Stimulated activated CD8-positive, alpha-beta memory T cell treated with anti-CD3 and anti-CD28 coated beads, Interleukin-7, amount 100 ng/mL, for 4 hours (primary cell): Measurements from ENCODE around the gene ENAM.
"Not testable (repeated sequence)": the region's sequence is repeated elsewhere in the genome, so short reads cannot be mapped to it uniquely, and the experiment has no call there.

ENCODE experiments used
- DNase-seq, 2 donors: peaks; one replicate each; pipeline ENCODE4 v3.0.0-alpha.2; 2020; ENCODE audit warnings: low read depth in 2 of 2

Gene ENAM

GRCh38 chr4:70624226-70624793 lies 4.2 kb upstream of the ENAM start:
- DNase-seq, result no peak

GRCh38 chr4:70627620-70628019 lies 924 bp upstream of the ENAM start:
- DNase-seq, result no peak

DNA sequence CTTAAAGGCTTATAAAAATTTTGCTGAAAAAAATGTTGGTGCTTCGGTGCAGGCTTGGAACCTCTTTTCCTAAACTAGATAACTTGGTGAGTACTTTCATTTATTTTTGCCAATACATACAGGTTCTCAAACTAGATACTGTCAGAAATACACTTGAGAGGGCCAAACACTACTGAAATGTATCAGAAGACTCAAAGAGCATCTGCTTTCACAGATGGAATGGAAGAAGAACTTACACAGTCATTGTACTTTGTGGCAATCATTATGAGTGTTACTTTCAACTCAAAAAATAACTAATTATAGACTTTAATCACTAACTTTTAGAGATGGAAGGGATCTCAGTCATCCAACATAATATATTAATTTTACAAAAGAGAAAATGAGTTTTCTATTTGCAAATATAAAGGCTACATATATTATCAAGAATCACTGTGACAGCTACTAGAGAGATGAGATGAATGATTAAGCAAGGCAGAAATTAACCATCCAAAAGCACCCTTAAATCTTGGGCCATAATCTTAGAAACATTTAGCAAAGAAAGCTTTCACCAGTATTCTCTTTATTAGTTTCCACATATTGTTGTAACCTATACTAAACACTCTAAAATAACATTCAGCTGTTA lies 1.0 kb downstream of the ENAM start:
- no peak for DNase-seq

GRCh38 chr4:70630162-70630561 lies 1.6 kb downstream of the ENAM start:
- no peak for DNase-seq

DNA sequence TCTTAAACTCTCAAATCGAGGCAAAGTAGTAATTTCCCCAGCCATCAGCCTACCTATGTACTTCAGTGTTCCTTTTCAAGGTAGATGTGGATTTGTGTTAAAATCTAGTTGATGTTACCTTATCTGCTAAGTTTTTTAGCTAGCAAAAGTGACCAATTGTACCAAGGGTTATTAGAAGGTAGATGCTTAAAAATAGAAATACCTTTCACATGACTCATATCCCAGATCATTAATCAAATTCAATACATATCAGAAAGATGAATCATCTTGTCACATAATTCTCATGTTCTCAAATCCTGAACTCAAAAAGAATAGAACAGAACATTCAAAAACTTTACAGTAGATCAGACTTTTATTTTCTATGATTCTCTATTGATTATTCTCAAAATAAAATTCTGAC lies 3.5 kb downstream of the ENAM start:
- DNase-seq, result no peak

- DNase-seq, result no peak
Observed at GRCh38 chr4:70634482-70634881, 5.9 kb downstream of the ENAM start.

DNA sequence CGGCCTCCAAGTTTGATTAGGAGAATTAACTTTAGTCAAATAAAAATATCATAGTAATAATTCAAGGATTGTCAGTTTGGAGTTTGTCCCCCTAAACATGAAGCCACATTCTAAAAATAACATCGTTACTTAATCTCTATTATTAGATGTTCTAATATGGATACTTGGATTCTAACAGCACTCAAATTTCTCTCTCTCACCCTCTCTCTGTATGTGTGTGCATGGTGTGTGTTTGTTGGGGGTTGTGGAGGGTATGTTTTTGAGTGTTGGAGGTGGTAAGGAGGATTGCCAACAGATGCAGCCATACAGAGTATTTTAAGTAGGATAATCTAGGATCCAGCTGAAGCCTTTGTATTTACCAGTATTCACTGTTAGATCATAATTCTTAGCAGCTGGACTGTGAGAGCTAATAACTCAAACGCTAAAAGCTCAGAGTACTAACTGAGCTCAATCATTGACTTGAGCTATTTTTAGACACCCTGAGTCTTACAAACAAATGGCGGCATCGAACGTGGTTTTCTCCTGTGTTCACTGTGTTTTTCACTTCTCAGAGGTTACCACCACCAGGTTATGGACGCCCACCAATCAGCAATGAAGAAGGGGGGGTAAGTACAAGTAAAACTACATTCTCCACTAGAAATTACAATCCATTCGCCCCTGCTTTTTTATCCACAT lies 8.8 kb downstream of the ENAM start:
- DNase-seq, result no peak

DNA sequence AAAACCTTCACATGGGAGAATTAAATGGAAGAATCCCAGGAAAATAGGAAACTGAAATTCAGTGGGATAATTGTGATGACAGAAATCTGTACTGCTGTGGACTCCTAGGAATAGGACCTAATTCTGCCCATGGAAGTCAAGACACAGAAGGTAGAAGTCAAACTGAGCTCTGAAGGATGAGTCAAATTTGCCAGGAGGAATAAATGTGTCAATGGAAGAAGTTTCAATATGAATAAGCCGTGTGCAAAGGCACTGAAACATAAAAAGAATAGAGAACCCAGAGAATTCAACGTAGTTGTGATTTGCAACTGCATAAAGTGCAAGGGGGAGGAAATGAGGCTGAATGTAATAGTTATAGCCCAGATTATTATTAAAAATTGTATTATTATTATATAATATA lies 11.6 kb downstream of the ENAM start:
- DNase-seq, result no peak

DNA sequence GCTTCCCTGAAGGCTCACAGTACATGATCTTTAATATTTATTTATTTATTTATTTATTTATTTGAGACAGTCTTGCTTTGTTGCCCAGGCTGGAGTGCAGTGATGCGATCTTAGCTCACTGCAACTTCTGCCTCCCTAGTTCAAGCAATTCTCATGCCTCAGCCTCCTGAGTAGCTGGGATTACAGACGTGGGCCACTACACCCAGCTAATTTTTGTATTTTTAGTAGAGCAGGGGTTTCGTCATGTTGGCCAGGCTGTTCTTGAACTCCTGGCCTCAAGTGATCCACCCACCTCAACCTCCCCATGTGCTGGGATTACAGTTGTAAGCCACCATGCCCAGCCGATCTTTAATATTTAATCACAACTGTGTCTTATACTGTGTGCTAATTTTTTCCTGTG lies 22.2 kb downstream of the ENAM start:
- DNase-seq, result not testable (repeated sequence)

- no peak for DNase-seq
Observed at GRCh38 chr4:70651864-70652506, 23.4 kb downstream of the ENAM start.

GRCh38 chr4:70654605-70655011 lies 26.1 kb downstream of the ENAM start:
- DNase-seq, result no peak

GRCh38 chr4:70657326-70657725 lies 28.8 kb downstream of the ENAM start:
- DNase-seq, result no peak

DNA sequence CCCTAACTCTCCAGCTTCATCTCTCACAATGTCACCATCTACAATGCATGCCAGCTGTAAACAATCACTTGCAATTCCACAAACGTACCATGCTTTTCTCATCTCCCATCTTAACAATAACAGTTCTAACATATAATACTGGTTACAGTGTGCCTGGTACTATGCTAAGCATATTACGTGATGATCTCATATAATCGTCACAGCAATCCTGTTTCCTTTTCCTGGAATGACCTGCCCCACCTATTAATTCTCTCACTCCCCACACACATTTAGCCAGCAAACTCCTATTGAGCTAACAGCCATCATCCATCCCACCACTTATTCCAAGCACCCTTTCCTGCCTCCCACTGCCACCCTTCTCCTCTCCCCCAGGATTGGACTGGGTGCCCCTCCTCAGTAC lies 29.9 kb downstream of the ENAM start:
- DNase-seq, result no peak

GRCh38 chr4:70660106-70660505 lies 31.6 kb downstream of the ENAM start:
- no peak for DNase-seq

DNA sequence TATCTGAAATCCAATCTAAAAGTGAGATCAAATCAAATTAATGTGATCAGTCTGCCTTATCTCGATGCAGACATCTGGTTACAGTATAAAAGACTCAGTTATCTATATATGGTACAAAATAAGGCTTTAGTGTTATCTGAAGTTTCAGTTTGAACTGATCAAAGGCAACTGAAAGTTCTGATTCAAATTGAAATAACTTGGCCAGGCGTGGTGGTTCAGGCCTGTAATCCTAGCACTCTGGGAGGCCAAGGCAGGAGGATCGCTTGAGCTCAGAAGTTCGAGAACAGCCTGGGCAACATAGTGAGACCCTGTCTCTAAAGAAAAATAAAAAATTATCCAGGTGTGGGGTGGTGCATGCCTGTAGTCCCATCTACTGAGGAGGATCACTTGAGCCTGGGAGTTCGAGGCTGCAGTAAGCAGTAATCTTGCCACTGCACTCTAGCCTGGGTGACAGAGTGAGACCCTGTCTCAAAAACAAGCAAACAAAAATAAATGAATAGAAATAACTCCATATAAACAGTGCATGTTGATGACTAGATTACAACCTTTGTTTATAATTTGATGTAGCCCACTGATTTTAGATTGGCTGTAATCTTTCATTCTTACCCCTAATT lies 32.9 kb downstream of the ENAM start:
- not testable (repeated sequence) for DNase-seq

- DNase-seq, result no peak
Observed at GRCh38 chr4:70666369-70666768, 37.8 kb downstream of the ENAM start, which contains the start of gene JCHAIN. TSS of gene JCHAIN (minus strand) at chr4:70666508. CDS start at chr4:70666490, 18 bp downstream.

- no peak for DNase-seq
Observed at GRCh38 chr4:70667740-70668535, 39.4 kb downstream of the ENAM start.

- no peak for DNase-seq
Observed at GRCh38 chr4:70670332-70671014, 41.9 kb downstream of the ENAM start.

DNA sequence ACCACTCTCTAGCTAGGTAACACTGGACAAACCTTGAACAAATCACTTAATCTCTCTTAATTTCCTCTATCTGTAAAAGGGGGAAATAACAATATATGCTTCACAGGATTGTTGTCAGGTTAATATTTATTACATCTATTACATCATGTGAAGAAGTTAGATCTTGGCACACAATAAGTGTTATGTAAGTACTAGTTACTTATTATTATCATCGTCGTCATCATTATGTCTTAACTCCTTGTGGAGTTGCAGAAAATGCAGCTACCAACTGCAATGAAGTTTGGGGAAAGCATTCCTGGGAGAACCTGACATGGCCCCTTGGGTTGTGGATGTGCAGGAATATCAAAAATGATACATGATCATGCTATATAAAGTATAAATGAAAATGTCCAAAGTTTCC lies 42.5 kb downstream of the ENAM start:
- DNase-seq, result no peak

GRCh38 chr4:70674191-70674590 lies 45.6 kb downstream of the ENAM start:
- no peak for DNase-seq

GRCh38 chr4:70674731-70675130 lies 46.2 kb downstream of the ENAM start:
- DNase-seq, result no peak
